ENCODE results near the gene DRD3. TPM values are rescaled to one million over a fixed set of nuclear protein-coding genes. Genes with fewer than 3 reads are reported as not detected.

Gene DRD3
- total and polyA plus RNA-seq, 2 of the 8 experiments (the other 6 are each of a cell fraction or from before 2014, with no cell fraction given): 0.32 to 1.3 TPM

DNA sequence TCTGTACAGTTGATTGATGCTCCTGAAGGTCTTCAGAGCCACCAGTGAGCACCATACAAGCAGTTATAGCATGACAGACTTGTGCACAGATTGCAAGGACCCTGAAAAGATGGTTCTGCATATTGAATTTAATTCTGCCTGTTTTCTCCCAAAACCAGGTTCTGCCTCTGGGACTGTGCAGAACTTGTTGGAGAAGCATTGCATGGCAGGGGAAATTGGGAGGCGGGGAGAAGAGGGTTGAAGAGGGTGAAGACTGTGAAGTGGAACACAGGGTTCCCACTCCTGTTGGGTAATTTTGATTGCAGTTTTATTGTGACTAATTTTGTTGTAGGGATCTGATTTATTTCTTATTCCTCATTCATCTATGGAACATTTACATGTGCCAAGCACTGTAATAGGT lies 48.2 kb upstream of the DRD3 start:
- H3K36me3 ChIP-seq (ENCODE audit: control insufficient read depth in 2 of 4, insufficient read depth in 4 of 4, low read length in 3 of 4): peaks cover 0 to 3% (median 0%) of the 10 kb centered on the region in 4 experiments; a peak in 1 of 8 replicates
- H2BK20ac ChIP-seq (ENCODE audit: low read length): no peak overlapping the region
- no peaks in the 10 kb centered on the region for H3K23me2 ChIP-seq (ENCODE audit: low read depth, low read length)
- no peak overlapping the region for H3K27ac ChIP-seq (ENCODE audit: low read depth, low read length)
- H3K27me3 ChIP-seq (replicated peaks in 1 of 4; ENCODE audit: control insufficient read depth in 3 of 4, extremely low read depth in 1 of 4, insufficient read depth in 3 of 4, low read length in 3 of 4): no peaks in the 10 kb centered on the region
- no peaks in the 10 kb centered on the region for H3K79me2 ChIP-seq (ENCODE audit: control insufficient read depth in 1 of 2, insufficient read depth in 2 of 2, low read length in 2 of 2)
- FAIRE-seq (no peak), DNase-seq (ENCODE audit: low read depth in 1 of 2, low spot score in 2 of 2) (no peak)
- no peak overlapping the region for H2AFZ ChIP-seq (ENCODE audit: low read length)
- no peak overlapping the region for H3K14ac ChIP-seq (ENCODE audit: insufficient read length)
- H2BK15ac ChIP-seq (ENCODE audit: low read length): no peak overlapping the region
- H2AK5ac ChIP-seq (ENCODE audit: low read depth, low read length): no peak overlapping the region
- no peak overlapping the region for H4K91ac ChIP-seq (replicated peaks; ENCODE audit: insufficient read length, low read length)
- WGBS, 2 experiments (ENCODE audit: extremely low coverage in 1 of 2, insufficient coverage in 1 of 2, insufficient read length in 1 of 2, insufficient replicate concordance in 2 of 2, low coverage in 1 of 2, low lambda C conversion rate in 2 of 2, missing lambda C conversion rate in 1 of 2): 89% methylated on average over 1 of the region's 1 CpG; no CpG with 5 or more reads in 1 of the 2 experiments
- H3K56ac ChIP-seq (replicated peaks; ENCODE audit: insufficient read length, low read depth, low read length): no peak overlapping the region
- peaks cover 14 to 17% of the 10 kb centered on the region in 2 experiments; a peak in 3 of 4 replicates for H3K9me3 ChIP-seq (ENCODE audit: insufficient read depth in 2 of 2, low read depth in 1 of 2, low read length in 1 of 2)
- H3K4me2 ChIP-seq (ENCODE audit: insufficient read depth in 1 of 2, low read depth in 2 of 2, low read length in 2 of 2): no peak overlapping the region
- H3K79me1 ChIP-seq (ENCODE audit: low read depth, low read length): no peaks in the 10 kb centered on the region; the same call in 1 of the 2 replicates
- no peak overlapping the region for H3K9ac ChIP-seq (replicated peaks in 1 of 4; ENCODE audit: extremely low read depth in 1 of 4, low read depth in 3 of 4, low read length in 3 of 4)
- H4K20me1 ChIP-seq (replicated peaks in 1 of 2; ENCODE audit: control insufficient read depth in 1 of 2, insufficient read depth in 2 of 2, low read length in 2 of 2): no peaks in the 10 kb centered on the region
- H4K8ac ChIP-seq (ENCODE audit: extremely low read depth, insufficient read depth, low read length): no peak overlapping the region
- CTCF ChIA-PET (ENCODE audit: partially characterized antibody): no interaction called here
- H3K18ac ChIP-seq (ENCODE audit: extremely low read depth, low read length): no peak overlapping the region
- H2BK120ac ChIP-seq (replicated peaks; ENCODE audit: low read depth, low read length): no peak overlapping the region
- no peak overlapping the region for H3K4me3 ChIP-seq (ENCODE audit: extremely low read depth in 1 of 4, insufficient read depth in 2 of 4, low read depth in 3 of 4, low read length in 4 of 4)
- H4K5ac ChIP-seq (ENCODE audit: insufficient read length, low read depth, low read length): no peak overlapping the region
- H3K23ac ChIP-seq (ENCODE audit: insufficient read length): no peak overlapping the region
- no peaks in the 10 kb centered on the region; a peak in 1 of 7 replicates for H3K4me1 ChIP-seq (replicated peaks in 1 of 4; ENCODE audit: control insufficient read depth in 3 of 4, insufficient read depth in 4 of 4, low read length in 3 of 4)
- no peak overlapping the region for H3K4ac ChIP-seq (replicated peaks; ENCODE audit: insufficient read length, low read depth, low read length)
- H2BK5ac ChIP-seq (ENCODE audit: low read depth, low read length): no peak overlapping the region
- POLR2A ChIA-PET (ENCODE audit: partially characterized antibody): no interaction called here
- H2BK12ac ChIP-seq (ENCODE audit: low read depth, low read length): no peak overlapping the region
- TF ChIP-seq HDAC2 (IDR thresholded peaks at IDR 0.05; ENCODE audit: borderline replicate concordance in 1 of 2, low read depth in 2 of 2, low read length in 2 of 2) (no peak), ASH2L (IDR thresholded peaks at IDR 0.05; ENCODE audit: low read length) (no peak), BCL11A (IDR thresholded peaks at IDR 0.05; ENCODE audit: low read depth in 2 of 2, low read length in 2 of 2) (no peak), RNF2 (IDR thresholded peaks at IDR 0.05; ENCODE audit: borderline replicate concordance, low read depth, low read length, missing control alignments, poor library complexity, severe bottlenecking) (no peak)
- TF ChIP-seq, protein P1, sequence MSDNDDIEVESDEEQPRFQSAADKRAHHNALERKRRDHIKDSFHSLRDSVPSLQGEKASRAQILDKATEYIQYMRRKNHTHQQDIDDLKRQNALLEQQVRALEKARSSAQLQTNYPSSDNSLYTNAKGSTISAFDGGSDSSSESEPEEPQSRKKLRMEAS (IDR thresholded peaks at IDR 0.05): no peak
